ENCODE results near the gene LRP11.
"Not testable (repeated sequence)": the region's sequence is repeated elsewhere in the genome, so short reads cannot be mapped to it uniquely, and the experiment has no call there.

The LRP11 gene

DNA sequence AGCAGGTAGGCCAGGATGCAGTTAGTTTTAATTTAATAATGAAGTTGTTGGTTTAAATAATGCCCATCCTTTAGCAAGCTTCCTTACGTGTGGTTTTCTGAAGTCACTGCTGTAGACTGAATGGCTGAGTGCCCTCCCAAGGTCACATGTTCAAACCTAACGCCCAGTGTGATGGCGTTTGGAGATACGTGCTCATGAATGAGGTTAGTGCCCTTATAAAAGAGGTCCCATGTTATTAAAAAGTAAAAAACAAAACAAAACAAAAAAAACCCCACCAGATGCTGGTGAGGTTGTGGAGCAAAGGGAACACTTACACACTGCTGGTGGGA lies 16.3 kb downstream of the LRP11 start:
- H3K27me3 ChIP-seq (ENCODE audit: insufficient read depth, poor library complexity, severe bottlenecking): no peaks in the 10 kb centered on the region
- DNase-seq (ENCODE audit: low read depth in 1 of 2, low spot score in 1 of 2): no peak
- no peak overlapping the region for H3K4me3 ChIP-seq (replicated peaks; ENCODE audit: insufficient read depth, low read length)
- TF ChIP-seq GABPA (IDR thresholded peaks at IDR 0.05; ENCODE audit: low read depth) (no peak), CTCF (IDR thresholded peaks at IDR 0.05; ENCODE audit: insufficient read depth, low read length) (no peak), SPI1 (IDR thresholded peaks at IDR 0.05; ENCODE audit: borderline replicate concordance, low read depth) (no peak), POLR2AphosphoS5 (IDR thresholded peaks at IDR 0.05; ENCODE audit: low read depth) (no peak)
- TF ChIP-seq, protein P1, sequence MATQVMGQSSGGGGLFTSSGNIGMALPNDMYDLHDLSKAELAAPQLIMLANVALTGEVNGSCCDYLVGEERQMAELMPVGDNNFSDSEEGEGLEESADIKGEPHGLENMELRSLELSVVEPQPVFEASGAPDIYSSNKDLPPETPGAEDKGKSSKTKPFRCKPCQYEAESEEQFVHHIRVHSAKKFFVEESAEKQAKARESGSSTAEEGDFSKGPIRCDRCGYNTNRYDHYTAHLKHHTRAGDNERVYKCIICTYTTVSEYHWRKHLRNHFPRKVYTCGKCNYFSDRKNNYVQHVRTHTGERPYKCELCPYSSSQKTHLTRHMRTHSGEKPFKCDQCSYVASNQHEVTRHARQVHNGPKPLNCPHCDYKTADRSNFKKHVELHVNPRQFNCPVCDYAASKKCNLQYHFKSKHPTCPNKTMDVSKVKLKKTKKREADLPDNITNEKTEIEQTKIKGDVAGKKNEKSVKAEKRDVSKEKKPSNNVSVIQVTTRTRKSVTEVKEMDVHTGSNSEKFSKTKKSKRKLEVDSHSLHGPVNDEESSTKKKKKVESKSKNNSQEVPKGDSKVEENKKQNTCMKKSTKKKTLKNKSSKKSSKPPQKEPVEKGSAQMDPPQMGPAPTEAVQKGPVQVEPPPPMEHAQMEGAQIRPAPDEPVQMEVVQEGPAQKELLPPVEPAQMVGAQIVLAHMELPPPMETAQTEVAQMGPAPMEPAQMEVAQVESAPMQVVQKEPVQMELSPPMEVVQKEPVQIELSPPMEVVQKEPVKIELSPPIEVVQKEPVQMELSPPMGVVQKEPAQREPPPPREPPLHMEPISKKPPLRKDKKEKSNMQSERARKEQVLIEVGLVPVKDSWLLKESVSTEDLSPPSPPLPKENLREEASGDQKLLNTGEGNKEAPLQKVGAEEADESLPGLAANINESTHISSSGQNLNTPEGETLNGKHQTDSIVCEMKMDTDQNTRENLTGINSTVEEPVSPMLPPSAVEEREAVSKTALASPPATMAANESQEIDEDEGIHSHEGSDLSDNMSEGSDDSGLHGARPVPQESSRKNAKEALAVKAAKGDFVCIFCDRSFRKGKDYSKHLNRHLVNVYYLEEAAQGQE (IDR thresholded peaks at IDR 0.05; ENCODE audit: insufficient replicate concordance, low read depth): no peak
- H3K27ac ChIP-seq (replicated peaks): no peak overlapping the region

DNA sequence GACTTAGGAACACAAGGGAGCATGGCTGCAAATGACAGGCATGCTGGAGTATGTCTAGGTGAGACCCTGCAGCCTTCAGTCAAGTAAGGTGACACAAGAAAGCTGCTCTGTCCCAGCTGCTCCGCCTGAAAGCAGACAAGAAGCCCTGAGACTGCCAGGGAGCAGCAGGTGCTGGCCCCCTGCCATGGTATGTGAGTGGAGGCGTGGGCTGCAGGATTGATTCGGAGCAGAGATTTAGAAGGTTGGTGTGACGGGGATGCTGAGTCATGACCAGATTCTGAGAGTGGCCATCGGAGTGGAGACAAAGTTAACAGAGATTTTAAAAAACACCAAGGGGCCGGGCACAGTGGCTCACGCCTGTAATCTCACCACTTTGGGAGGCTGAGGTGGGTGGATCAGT lies 17.8 kb downstream of the LRP11 start:
- no peak for DNase-seq (ENCODE audit: low read depth in 1 of 2, low spot score in 1 of 2)
- Histone ChIP-seq H3K27me3 (ENCODE audit: insufficient read depth, poor library complexity, severe bottlenecking) (no peaks in the 10 kb centered on the region), H3K4me3 (replicated peaks; ENCODE audit: insufficient read depth, low read length) (no peak overlapping the region), H3K27ac (replicated peaks) (no peak overlapping the region)
- no peak for TF ChIP-seq POLR2AphosphoS5 (IDR thresholded peaks at IDR 0.05; ENCODE audit: low read depth)

GRCh38 chr6:149845549-149845948 lies 18.6 kb downstream of the LRP11 start:
- Histone ChIP-seq H3K27me3 (ENCODE audit: insufficient read depth, poor library complexity, severe bottlenecking) (no peaks in the 10 kb centered on the region), H3K27ac (replicated peaks) (no peak overlapping the region), H3K4me3 (replicated peaks; ENCODE audit: insufficient read depth, low read length) (no peak overlapping the region)
- no peak for DNase-seq (ENCODE audit: low read depth in 1 of 2, low spot score in 1 of 2)
- no peak for TF ChIP-seq GABPA (IDR thresholded peaks at IDR 0.05; ENCODE audit: low read depth)
- TF ChIP-seq SPI1 (IDR thresholded peaks at IDR 0.05; ENCODE audit: borderline replicate concordance, low read depth): no peak
- TF ChIP-seq POLR2AphosphoS5 (IDR thresholded peaks at IDR 0.05; ENCODE audit: low read depth): no peak
- TF ChIP-seq CTCF (IDR thresholded peaks at IDR 0.05; ENCODE audit: insufficient read depth, low read length): no peak
- TF ChIP-seq, protein P1 (IDR thresholded peaks at IDR 0.05; ENCODE audit: insufficient replicate concordance, low read depth): no peak

- DNase-seq (ENCODE audit: low read depth in 1 of 2, low spot score in 1 of 2): no peak
- TF ChIP-seq, protein P1 (IDR thresholded peaks at IDR 0.05; ENCODE audit: insufficient replicate concordance, low read depth): no peak
- TF ChIP-seq POLR2AphosphoS5 (IDR thresholded peaks at IDR 0.05; ENCODE audit: low read depth): no peak
- no peak for TF ChIP-seq CTCF (IDR thresholded peaks at IDR 0.05; ENCODE audit: insufficient read depth, low read length)
- TF ChIP-seq SPI1 (IDR thresholded peaks at IDR 0.05; ENCODE audit: borderline replicate concordance, low read depth): no peak
- TF ChIP-seq GABPA (IDR thresholded peaks at IDR 0.05; ENCODE audit: low read depth): no peak
- Histone ChIP-seq H3K27me3 (ENCODE audit: insufficient read depth, poor library complexity, severe bottlenecking) (no peaks in the 10 kb centered on the region), H3K4me3 (replicated peaks; ENCODE audit: insufficient read depth, low read length) (no peak overlapping the region), H3K27ac (replicated peaks) (no peak overlapping the region)
Measured at GRCh38 chr6:149844480-149844879, 19.7 kb downstream of the LRP11 start.

DNA sequence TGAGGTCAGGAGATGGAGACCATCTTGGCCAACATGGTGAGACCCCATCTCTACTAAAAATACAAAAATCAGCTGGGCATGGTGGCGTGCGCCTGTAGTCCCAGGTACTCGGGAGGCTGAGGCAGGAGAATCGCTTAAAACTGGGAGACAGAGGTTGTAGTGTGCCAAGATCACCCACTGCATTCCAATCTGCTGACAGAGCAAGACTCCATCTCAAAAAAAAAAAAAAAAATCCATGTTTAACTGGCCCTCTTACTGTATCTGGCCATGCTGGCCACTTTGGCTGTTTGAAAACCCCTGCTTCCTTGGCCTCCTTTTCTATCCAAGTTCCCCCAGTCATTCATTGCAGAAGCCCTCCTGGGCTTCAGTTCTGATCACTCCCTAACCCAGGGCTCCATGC lies 20.1 kb downstream of the LRP11 start:
- not testable (repeated sequence) for H3K27me3 ChIP-seq (ENCODE audit: insufficient read depth, poor library complexity, severe bottlenecking); H3K27ac ChIP-seq (replicated peaks)

More for the DNA sequence above, 20.1 kb downstream of the LRP11 start:
- DNase-seq (ENCODE audit: low read depth in 1 of 2, low spot score in 1 of 2); H3K4me3 ChIP-seq (replicated peaks; ENCODE audit: insufficient read depth, low read length): not testable (repeated sequence)

Data from HL-60 (cell line).